Left ventricle myocardium inferior (tissue), 1 donor: Measurements from ENCODE around the gene MAGI1. TPM values are rescaled to one million over a fixed set of nuclear protein-coding genes. Genes with fewer than 3 reads are reported as not detected.

ENCODE experiments used
- DNase-seq: peaks from one replicate; pipeline ENCODE4 v3.0.0-alpha.2; 2020
- H3K27ac ChIP-seq: fragments of 200-600 bp; replicated peaks from 2 replicates; pipeline ENCODE4 v1.8.0; 2021
- H3K27me3 ChIP-seq: fragments of 200-600 bp; 2 replicates; pipeline ENCODE4 v1.8.0; 2021; ENCODE audit warnings: low read depth
- H3K36me3 ChIP-seq: fragments of 200-600 bp; 2 replicates; pipeline ENCODE4 v1.8.0; 2021
- H3K4me1 ChIP-seq: fragments of 200-600 bp; 2 replicates; pipeline ENCODE4 v1.8.0; 2021
- H3K4me3 ChIP-seq: fragments of 200-600 bp; 2 replicates; pipeline ENCODE4 v1.8.0; 2021; ENCODE audit warnings: mild to moderate bottlenecking, moderate library complexity
- H3K9me3 ChIP-seq: fragments of 200-600 bp; replicated peaks from 2 replicates; pipeline ENCODE4 v1.8.0; 2021
- CTCF ChIP-seq: fragments of 200-600 bp; IDR thresholded peaks from 2 replicates; pipeline ENCODE4 v1.8.0; 2021; ENCODE audit warnings: antibody characterized with exemption, mild to moderate bottlenecking, borderline replicate concordance
- intact Hi-C: fragments of 100-400 bp; cut with micrococcal nuclease; formaldehyde crosslinking; loops from one replicate; pipeline ENCODE4 v1.11.0; 2022
- total RNA-seq: library from RNA; stranded (reverse); fragmentation: NEBNext Ultra II Directional; extraction: Animal tissue kit (Norgen Biotek cat#: 25700); gene quantifications from one replicate; pipeline ENCODE4 v1.2.1, GENCODE V29; 2021
- donor health status: DM: no; HTN: yes; CAD: no; lungs with severe emphysema.

MAGI1 gene
- total RNA-seq, 1 donor from 2014 or later = 36.6 TPM

- H3K4me3 ChIP-seq = no peak overlapping the region
- H3K36me3 ChIP-seq = no peaks in the 10 kb centered on the region
- peaks cover 9% of the 10 kb centered on the region for H3K9me3 ChIP-seq
- no peaks in the 10 kb centered on the region for H3K27me3 ChIP-seq
- no peak overlapping the region for H3K27ac ChIP-seq
- no peak for TF ChIP-seq CTCF
- no peak for DNase-seq
- no peaks in the 10 kb centered on the region for H3K4me1 ChIP-seq
- intact Hi-C loops = no loop called here
Measured at GRCh38 chr3:66077973-66078372, 39.3 kb upstream of the MAGI1 start.

- no peak for TF ChIP-seq CTCF
- H3K4me3 ChIP-seq = no peak overlapping the region
- no peaks in the 10 kb centered on the region for H3K27me3 ChIP-seq
- H3K36me3 ChIP-seq = no peaks in the 10 kb centered on the region
- no peak for DNase-seq
- H3K4me1 ChIP-seq = no peaks in the 10 kb centered on the region
- H3K27ac ChIP-seq = no peak overlapping the region
- intact Hi-C loops = no loop called here
- peaks cover 9% of the 10 kb centered on the region for H3K9me3 ChIP-seq
Measured at GRCh38 chr3:66076861-66077470, 38.2 kb upstream of the MAGI1 start.

- Histone ChIP-seq H3K4me1 (no peaks in the 10 kb centered on the region), H3K27me3 (no peaks in the 10 kb centered on the region), H3K27ac (no peak overlapping the region), H3K36me3 (no peaks in the 10 kb centered on the region), H3K9me3 (peaks cover 9% of the 10 kb centered on the region), H3K4me3 (no peak overlapping the region)
- intact Hi-C loops = no loop called here
- TF ChIP-seq CTCF = no peak
- no peak for DNase-seq
Measured at GRCh38 chr3:66075281-66075680, 36.6 kb upstream of the MAGI1 start.

DNA sequence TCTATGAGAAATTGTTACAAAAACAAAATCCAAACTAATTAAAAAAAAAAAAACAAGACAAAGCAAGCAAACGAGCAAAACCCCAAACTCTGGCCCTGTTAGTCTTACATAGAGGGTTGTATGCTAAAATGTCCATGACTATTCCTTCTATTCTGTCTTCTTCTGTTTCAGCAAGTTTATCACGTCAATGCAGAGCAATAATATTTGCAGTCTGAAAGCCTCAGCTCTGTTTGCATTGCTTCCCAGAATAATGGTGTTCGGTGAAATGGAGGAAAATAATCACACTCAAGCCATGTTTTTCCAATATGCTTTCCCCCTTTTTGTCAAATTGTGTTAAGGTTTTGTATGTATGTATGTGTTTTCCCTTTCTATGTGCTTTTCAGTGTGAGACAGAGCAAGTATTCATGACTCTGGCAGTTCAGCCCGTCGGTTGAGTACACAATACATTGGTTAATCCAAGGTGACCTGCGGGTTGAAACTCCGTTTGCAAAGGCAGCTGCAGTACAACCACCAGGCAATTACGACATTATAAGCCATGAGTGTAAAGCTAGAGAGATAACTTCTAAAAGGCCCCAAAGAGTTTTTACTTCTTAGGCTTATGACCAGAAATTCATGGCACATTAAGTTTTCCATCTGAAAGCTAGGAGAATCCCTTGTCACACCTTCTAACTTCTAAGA is 34.9 kb upstream of the MAGI1 start:
- Histone ChIP-seq H3K27ac (no peak overlapping the region), H3K36me3 (no peaks in the 10 kb centered on the region), H3K4me1 (no peaks in the 10 kb centered on the region), H3K4me3 (no peak overlapping the region), H3K27me3 (no peaks in the 10 kb centered on the region), H3K9me3 (peaks cover 18% of the 10 kb centered on the region)
- no peak for DNase-seq
- intact Hi-C loops = no loop called here
- TF ChIP-seq CTCF = no peak

DNA sequence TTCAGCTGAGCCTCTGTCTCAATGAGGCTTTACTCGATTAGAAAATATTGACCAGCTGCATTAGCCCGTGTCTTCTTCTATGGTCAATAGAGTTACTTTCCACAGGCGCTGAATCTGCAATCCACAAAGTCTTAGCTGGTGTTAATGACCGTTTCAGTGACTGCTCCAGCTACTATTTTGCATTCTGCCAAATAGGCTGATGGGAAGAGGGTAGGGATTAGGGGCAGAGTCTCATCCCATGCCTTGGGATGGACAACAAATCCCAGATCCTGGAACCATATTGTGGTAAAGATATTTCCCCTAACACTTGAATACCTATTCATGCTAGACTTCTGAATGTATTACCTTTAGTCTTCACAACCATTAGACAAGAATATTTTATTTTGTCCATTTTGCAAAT is 29.5 kb upstream of the MAGI1 start:
- H3K4me1 ChIP-seq = no peaks in the 10 kb centered on the region
- H3K4me3 ChIP-seq = no peak overlapping the region
- no peak overlapping the region for H3K27ac ChIP-seq
- intact Hi-C loops = no loop called here
- no peak for TF ChIP-seq CTCF
- peaks cover 9% of the 10 kb centered on the region for H3K9me3 ChIP-seq
- DNase-seq = no peak
- no peaks in the 10 kb centered on the region for H3K27me3 ChIP-seq
- H3K36me3 ChIP-seq = no peaks in the 10 kb centered on the region
